Lower leg skin (tissue), 3 donors: ENCODE measurements around the gene IGFBP6.

ENCODE experiments used
- POLR2A ChIP-seq, 2 donors: fragments of 450-650 bp; IDR thresholded peaks; one replicate each; pipeline ENCODE4 v1.6.1; 2016 to 2017; ENCODE audit warnings: antibody characterized with exemption in 2 of 2, mild to moderate bottlenecking in 1 of 2, moderate library complexity in 1 of 2
- TF ChIP-seq, protein P1 (sequence below), 3 donors: fragments of 450-650 bp; IDR thresholded peaks; one replicate each; pipeline ENCODE4 v1.5.1; 2016; ENCODE audit warnings: antibody characterized with exemption in 3 of 3, mild to moderate bottlenecking in 3 of 3, moderate library complexity in 2 of 3

GRCh38 chr12:53113951-53114350 is 16.5 kb downstream of the IGFBP6 start:
- TF ChIP-seq, protein P1, sequence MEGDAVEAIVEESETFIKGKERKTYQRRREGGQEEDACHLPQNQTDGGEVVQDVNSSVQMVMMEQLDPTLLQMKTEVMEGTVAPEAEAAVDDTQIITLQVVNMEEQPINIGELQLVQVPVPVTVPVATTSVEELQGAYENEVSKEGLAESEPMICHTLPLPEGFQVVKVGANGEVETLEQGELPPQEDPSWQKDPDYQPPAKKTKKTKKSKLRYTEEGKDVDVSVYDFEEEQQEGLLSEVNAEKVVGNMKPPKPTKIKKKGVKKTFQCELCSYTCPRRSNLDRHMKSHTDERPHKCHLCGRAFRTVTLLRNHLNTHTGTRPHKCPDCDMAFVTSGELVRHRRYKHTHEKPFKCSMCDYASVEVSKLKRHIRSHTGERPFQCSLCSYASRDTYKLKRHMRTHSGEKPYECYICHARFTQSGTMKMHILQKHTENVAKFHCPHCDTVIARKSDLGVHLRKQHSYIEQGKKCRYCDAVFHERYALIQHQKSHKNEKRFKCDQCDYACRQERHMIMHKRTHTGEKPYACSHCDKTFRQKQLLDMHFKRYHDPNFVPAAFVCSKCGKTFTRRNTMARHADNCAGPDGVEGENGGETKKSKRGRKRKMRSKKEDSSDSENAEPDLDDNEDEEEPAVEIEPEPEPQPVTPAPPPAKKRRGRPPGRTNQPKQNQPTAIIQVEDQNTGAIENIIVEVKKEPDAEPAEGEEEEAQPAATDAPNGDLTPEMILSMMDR (IDR thresholded peaks at IDR 0.05), result no peak
- TF ChIP-seq POLR2A (IDR thresholded peaks at IDR 0.05), result no peak
